PC-3 (cell line): ENCODE results near the gene DDC. TPM values are rescaled to one million over a fixed set of nuclear protein-coding genes. Genes with fewer than 3 reads are reported as not detected.

Experiments
- ATAC-seq: fragments of 200-7000 bp; cut with Tn5 transposase; 2 replicates; pipeline ENCODE4 v1.9.1; 2020; ENCODE audit warnings: mild to moderate bottlenecking, moderate library complexity
- BruUV-seq: library from RNA; stranded (reverse); fragments of 400-500 nt; replicated peaks from 2 replicates; lab custom pipeline; 2021; lab: Mats Ljungman, UMichigan
- CTCF ChIA-PET: fragments of 300-600 bp; sonication (Branson Sonifier 250); formaldehyde crosslinking; loops from one replicate; lab custom pipeline; 2022; ENCODE audit warnings: antibody characterized with exemption; lab: Charles Lee
- POLR2A ChIA-PET: fragments of 300-600 bp; sonication (Branson Sonifier 250); formaldehyde crosslinking; loops from one replicate; lab custom pipeline; 2022; ENCODE audit warnings: antibody characterized with exemption; ENCODE audit not compliant: unreplicated experiment; lab: Charles Lee
- DNase-seq: peaks from one replicate; pipeline ENCODE4 v3.0.0-alpha.2; 2015
- H2AFZ ChIP-seq: fragments of 300-600 bp; sonication (generic); 2 replicates; pipeline ENCODE4 v1.6.0; 2016; ENCODE audit warnings: antibody characterized with exemption, low read length
- H3F3A ChIP-seq: fragments of 300-600 bp; sonication (generic); one replicate; pipeline ENCODE4 v1.6.0; 2017; ENCODE audit warnings: antibody characterized with exemption, low read length, control low read depth, mild to moderate bottlenecking; ENCODE audit not compliant: unreplicated experiment
- H3K27ac ChIP-seq: fragments of 300-600 bp; sonication (generic); 2 replicates; pipeline ENCODE4 v1.5.1; 2016; ENCODE audit warnings: mild to moderate bottlenecking, low read length
- H3K27me3 ChIP-seq: fragments of 300-600 bp; sonication (generic); 2 replicates; pipeline ENCODE4 v1.6.1; 2016; ENCODE audit warnings: low read length, mixed read lengths
- H3K36me3 ChIP-seq: fragments of 300-600 bp; sonication (generic); 2 replicates; pipeline ENCODE4 v1.6.1; 2016; ENCODE audit warnings: low read depth, mixed run types, low read length, mixed read lengths
- H3K4me1 ChIP-seq: fragments of 300-600 bp; sonication (generic); 2 replicates; pipeline ENCODE4 v1.5.1; 2016; ENCODE audit warnings: low read length; ENCODE audit not compliant: insufficient read depth
- H3K4me2 ChIP-seq: fragments of 300-600 bp; sonication (generic); 2 replicates; pipeline ENCODE4 v1.6.0; 2016; ENCODE audit warnings: low read length
- H3K4me3 ChIP-seq: fragments of 300-600 bp; sonication (generic); 2 replicates; pipeline ENCODE4 v1.5.1; 2016; ENCODE audit warnings: mild to moderate bottlenecking, low read length, mixed read lengths
- H3K79me2 ChIP-seq: fragments of 300-600 bp; sonication (generic); 2 replicates; pipeline ENCODE4 v1.6.1; 2017; ENCODE audit warnings: low read length, mixed read lengths
- H3K9ac ChIP-seq: fragments of 300-600 bp; sonication (generic); 2 replicates; pipeline ENCODE4 v1.6.0; 2016; ENCODE audit warnings: mild to moderate bottlenecking, low read length
- H3K9me2 ChIP-seq: fragments of 300-600 bp; sonication (generic); replicated peaks from 2 replicates; pipeline ENCODE4 v1.6.1; 2016; ENCODE audit warnings: mixed run types, low read length, mixed read lengths
- H3K9me3 ChIP-seq: fragments of 300-600 bp; sonication (generic); 2 replicates; pipeline ENCODE4 v1.6.1; 2016; ENCODE audit warnings: low read length, mixed read lengths
- H4K20me1 ChIP-seq: fragments of 300-600 bp; sonication (generic); 2 replicates; pipeline ENCODE4 v1.6.1; 2016; ENCODE audit warnings: low read length, mixed read lengths
- EZH2 ChIP-seq: fragments of 300-600 bp; sonication (generic); IDR thresholded peaks from one replicate; pipeline ENCODE4 v1.6.1; 2017; ENCODE audit warnings: antibody characterized with exemption, mild to moderate bottlenecking, low read length; ENCODE audit not compliant: unreplicated experiment
- EZH2phosphoT487 ChIP-seq: fragments of 300-600 bp; sonication (generic); IDR thresholded peaks from 2 replicates; pipeline ENCODE4 v1.6.1; 2018; ENCODE audit warnings: mild to moderate bottlenecking, antibody characterized with exemption, low read length, borderline replicate concordance
- intact Hi-C: fragments of 100-400 bp; cut with micrococcal nuclease; formaldehyde crosslinking; loops from 2 replicates; pipeline ENCODE4 v1.9.0; 2023
- total RNA-seq: library from RNA; depleted of rRNA; stranded (reverse); fragments of >200 nt; gene quantifications from 2 replicates; pipeline ENCODE4 v1.2.3, GENCODE V29; 2014
- TF ChIP-seq, protein P1 (sequence below): fragments of 300-600 bp; sonication (generic); conservative IDR thresholded peaks from 2 replicates; pipeline ENCODE4 v1.5.1; 2017; ENCODE audit warnings: antibody characterized with exemption, low read depth, mild to moderate bottlenecking, low read length

DDC gene
- total RNA-seq, 1 experiment from 2014 or later, result not detected

- H3K9ac ChIP-seq, result no peak overlapping the region
- no peak for ATAC-seq
- no TSS peak for BruUV-seq
- peaks cover 21% of the 10 kb centered on the region for H3K36me3 ChIP-seq
- TF ChIP-seq, protein P1, sequence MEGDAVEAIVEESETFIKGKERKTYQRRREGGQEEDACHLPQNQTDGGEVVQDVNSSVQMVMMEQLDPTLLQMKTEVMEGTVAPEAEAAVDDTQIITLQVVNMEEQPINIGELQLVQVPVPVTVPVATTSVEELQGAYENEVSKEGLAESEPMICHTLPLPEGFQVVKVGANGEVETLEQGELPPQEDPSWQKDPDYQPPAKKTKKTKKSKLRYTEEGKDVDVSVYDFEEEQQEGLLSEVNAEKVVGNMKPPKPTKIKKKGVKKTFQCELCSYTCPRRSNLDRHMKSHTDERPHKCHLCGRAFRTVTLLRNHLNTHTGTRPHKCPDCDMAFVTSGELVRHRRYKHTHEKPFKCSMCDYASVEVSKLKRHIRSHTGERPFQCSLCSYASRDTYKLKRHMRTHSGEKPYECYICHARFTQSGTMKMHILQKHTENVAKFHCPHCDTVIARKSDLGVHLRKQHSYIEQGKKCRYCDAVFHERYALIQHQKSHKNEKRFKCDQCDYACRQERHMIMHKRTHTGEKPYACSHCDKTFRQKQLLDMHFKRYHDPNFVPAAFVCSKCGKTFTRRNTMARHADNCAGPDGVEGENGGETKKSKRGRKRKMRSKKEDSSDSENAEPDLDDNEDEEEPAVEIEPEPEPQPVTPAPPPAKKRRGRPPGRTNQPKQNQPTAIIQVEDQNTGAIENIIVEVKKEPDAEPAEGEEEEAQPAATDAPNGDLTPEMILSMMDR, result no peak
- TF ChIP-seq EZH2phosphoT487, result no peak
- TF ChIP-seq EZH2, result no peak
- POLR2A ChIA-PET, result interaction anchor here (0.6 kb wide), 1 partner anchor 1230 kb away, joined by 3 read pairs; no protein-coding TSS in a partner anchor
- no peaks in the 10 kb centered on the region for H3K27me3 ChIP-seq
- peaks cover 18% of the 10 kb centered on the region for H4K20me1 ChIP-seq
- H3K27ac ChIP-seq, result no peak overlapping the region
- no peak for DNase-seq
- H3K9me3 ChIP-seq, result no peaks in the 10 kb centered on the region
- no peaks in the 10 kb centered on the region for H3K9me2 ChIP-seq
- CTCF ChIA-PET, result no interaction called here
- peaks cover 15% of the 10 kb centered on the region for H3K4me1 ChIP-seq
- H3K4me2 ChIP-seq, result no peak overlapping the region
- H2AFZ ChIP-seq, result no peak overlapping the region
- no peaks in the 10 kb centered on the region for H3F3A ChIP-seq
- H3K79me2 ChIP-seq, result no peaks in the 10 kb centered on the region
- intact Hi-C loops, result no loop called here
- no peak overlapping the region for H3K4me3 ChIP-seq
Observed at GRCh38 chr7:50607524-50608125, 42.4 kb upstream of the DDC start.

GRCh38 chr7:50605059-50605458 lies 39.9 kb upstream of the DDC start:
- Histone ChIP-seq H3K9me3 (no peaks in the 10 kb centered on the region), H4K20me1 (peaks cover 6% of the 10 kb centered on the region; the same call in 1 of the 2 replicates), H3K27ac (no peak overlapping the region), H3K36me3 (peaks cover 7% of the 10 kb centered on the region), H3K27me3 (no peaks in the 10 kb centered on the region), H2AFZ (no peak overlapping the region), H3K9me2 (no peaks in the 10 kb centered on the region), H3K79me2 (no peaks in the 10 kb centered on the region), H3K4me3 (no peak overlapping the region), H3F3A (no peaks in the 10 kb centered on the region), H3K4me1 (peaks cover under 1% of the 10 kb centered on the region; the same call in 1 of the 2 replicates), H3K9ac (no peak overlapping the region), H3K4me2 (no peak overlapping the region)
- ChIA-PET CTCF (no interaction called here), POLR2A (no interaction called here)
- BruUV-seq, result no TSS peak
- ATAC-seq, result no peak
- DNase-seq, result no peak
- TF ChIP-seq, protein P1, result no peak
- TF ChIP-seq EZH2 (no peak), EZH2phosphoT487 (no peak)
- intact Hi-C loops, result no loop called here

- no peak overlapping the region for H3K4me2 ChIP-seq
- H4K20me1 ChIP-seq, result no peaks in the 10 kb centered on the region
- POLR2A ChIA-PET, result no interaction called here
- peaks cover 6% of the 10 kb centered on the region for H3K36me3 ChIP-seq
- intact Hi-C loops, result no loop called here
- H3K9me3 ChIP-seq, result no peaks in the 10 kb centered on the region
- no TSS peak for BruUV-seq
- H3K27me3 ChIP-seq, result no peaks in the 10 kb centered on the region
- ATAC-seq (no peak), DNase-seq (no peak)
- no peak overlapping the region for H3K27ac ChIP-seq
- CTCF ChIA-PET, result no interaction called here
- H3F3A ChIP-seq, result no peaks in the 10 kb centered on the region
- H3K9me2 ChIP-seq, result no peaks in the 10 kb centered on the region
- TF ChIP-seq EZH2, result no peak
- TF ChIP-seq, protein P1, result no peak
- TF ChIP-seq EZH2phosphoT487, result no peak
- H3K79me2 ChIP-seq, result no peaks in the 10 kb centered on the region
- H2AFZ ChIP-seq, result no peak overlapping the region
- H3K4me1 ChIP-seq, result no peaks in the 10 kb centered on the region
- no peak overlapping the region for H3K4me3 ChIP-seq
- H3K9ac ChIP-seq, result no peak overlapping the region
Observed at GRCh38 chr7:50603287-50603686, 38.1 kb upstream of the DDC start.
